Brain pericyte (primary cell): ENCODE data around the gene IKBKE.

Experiments
- DNase-seq: peaks from one replicate; pipeline ENCODE4 v3.0.0-alpha.2; 2012; ENCODE audit warnings: low read depth, low spot score

Gene IKBKE

GRCh38 chr1:206540044-206540780 lies 69.9 kb downstream of the IKBKE start:
- DNase-seq = no peak

- no peak for DNase-seq
Measured at GRCh38 chr1:206541236-206541833, 71.1 kb downstream of the IKBKE start.

DNA sequence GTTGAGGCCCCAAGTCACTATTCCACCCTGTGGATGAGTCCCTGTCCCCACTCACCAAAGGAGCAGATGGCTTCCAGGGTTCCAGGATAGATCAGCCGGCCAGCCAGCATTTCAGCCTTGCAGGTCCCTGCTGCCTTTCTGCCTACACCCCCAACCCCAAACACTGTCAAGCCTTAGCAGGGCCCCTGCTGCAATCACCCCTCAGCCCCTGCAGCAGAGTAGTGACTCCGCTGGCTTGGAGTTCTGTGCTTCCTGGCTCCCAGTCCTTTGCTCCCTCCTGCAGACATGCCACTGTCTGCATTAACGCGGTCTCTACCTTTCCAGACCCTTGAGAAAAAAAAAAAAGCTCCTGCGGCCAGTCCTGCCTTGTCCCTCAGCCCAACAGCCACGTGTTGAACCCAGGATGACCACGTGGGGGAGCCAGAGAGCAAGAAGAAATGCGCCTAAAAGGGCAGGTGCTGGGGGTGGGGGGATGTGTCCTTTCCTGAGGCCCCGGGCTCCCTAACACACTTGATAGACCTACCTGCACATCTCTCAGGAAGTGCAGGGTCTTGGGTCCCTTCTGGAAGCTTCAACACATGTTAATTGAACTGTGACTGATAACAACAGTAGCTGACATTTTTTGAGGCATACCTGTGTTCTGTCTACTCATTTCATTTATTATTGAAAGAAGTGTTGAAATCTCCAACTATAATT lies 74.4 kb downstream of the IKBKE start:
- DNase-seq = no peak

DNA sequence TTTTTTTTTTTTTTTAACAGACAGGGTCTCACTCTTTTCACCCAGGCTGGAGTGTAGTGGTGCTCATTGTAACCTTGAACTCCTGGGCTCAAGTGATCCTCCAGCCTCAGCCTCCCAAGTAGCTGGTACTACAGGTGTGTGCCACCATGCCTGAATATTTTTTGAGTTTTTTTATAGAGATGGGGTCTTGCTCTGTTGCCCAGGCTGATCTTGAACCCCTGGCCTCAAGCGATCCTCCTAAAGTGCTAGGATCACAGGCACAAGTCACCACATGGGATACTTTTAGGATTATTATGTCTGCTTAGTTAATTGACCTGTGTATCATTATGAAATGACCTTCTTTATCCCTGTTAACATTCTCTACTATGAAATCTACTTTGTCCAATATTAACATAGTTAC lies 75.1 kb downstream of the IKBKE start:
- DNase-seq = no peak
